ENCODE data around the gene JARID2.

The JARID2 gene

GRCh38 chr6:15521582-15521981 lies 275.7 kb downstream of the JARID2 start:
- Histone ChIP-seq H3K27ac (ENCODE audit: low read depth, low read length) (no peak overlapping the region), H3K36me3 (ENCODE audit: control insufficient read depth, insufficient read depth, low read length) (peaks cover 81% of the 10 kb centered on the region), H3K27me3 (ENCODE audit: control insufficient read depth, insufficient read depth, low read length) (no peaks in the 10 kb centered on the region), H3K4me3 (ENCODE audit: low read depth, low read length) (no peak overlapping the region), H3K4me1 (ENCODE audit: control insufficient read depth, insufficient read depth, low read length) (no peaks in the 10 kb centered on the region), H3K9ac (ENCODE audit: low read length) (no peak overlapping the region), H3K9me3 (ENCODE audit: control insufficient read depth, insufficient read depth, low read depth, low read length) (peaks cover 16% of the 10 kb centered on the region; the same call in 1 of the 2 replicates)

- no peak overlapping the region for H3K27ac ChIP-seq (ENCODE audit: low read depth, low read length)
- H3K4me3 ChIP-seq (ENCODE audit: low read depth, low read length), result no peak overlapping the region
- H3K27me3 ChIP-seq (ENCODE audit: control insufficient read depth, insufficient read depth, low read length), result no peaks in the 10 kb centered on the region
- H3K36me3 ChIP-seq (ENCODE audit: control insufficient read depth, insufficient read depth, low read length), result peaks cover 77% of the 10 kb centered on the region
- no peak overlapping the region for H3K9ac ChIP-seq (ENCODE audit: low read length)
- H3K9me3 ChIP-seq (ENCODE audit: control insufficient read depth, insufficient read depth, low read depth, low read length), result peaks cover 16% of the 10 kb centered on the region; the same call in 1 of the 2 replicates
- no peaks in the 10 kb centered on the region for H3K4me1 ChIP-seq (ENCODE audit: control insufficient read depth, insufficient read depth, low read length)
Measured at GRCh38 chr6:15522026-15522425, 276.2 kb downstream of the JARID2 start.

DNA sequence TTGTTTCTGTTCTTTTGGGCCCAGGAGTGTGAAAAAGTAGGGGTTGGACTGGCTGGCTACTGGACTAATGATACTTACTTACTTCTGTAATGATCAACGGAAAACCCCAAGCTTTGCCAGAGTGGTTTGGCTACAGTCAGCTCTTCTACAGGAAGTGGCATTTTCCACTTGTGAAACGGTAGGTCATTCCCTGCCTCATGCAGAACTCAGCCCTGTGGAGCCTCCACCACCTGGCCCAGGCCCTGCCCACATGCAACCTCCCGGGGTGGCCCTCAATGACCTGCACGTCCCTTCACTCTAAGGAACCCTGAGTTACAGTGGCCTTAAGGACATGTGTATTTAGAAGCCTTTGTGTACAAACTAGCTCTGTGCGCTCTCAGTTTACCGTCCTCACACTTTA lies 276.6 kb downstream of the JARID2 start:
- H3K9ac ChIP-seq (ENCODE audit: low read length), result no peak overlapping the region
- no peaks in the 10 kb centered on the region for H3K4me1 ChIP-seq (ENCODE audit: control insufficient read depth, insufficient read depth, low read length)
- H3K9me3 ChIP-seq (ENCODE audit: control insufficient read depth, insufficient read depth, low read depth, low read length), result peaks cover 16% of the 10 kb centered on the region; the same call in 1 of the 2 replicates
- H3K36me3 ChIP-seq (ENCODE audit: control insufficient read depth, insufficient read depth, low read length), result peaks cover 73% of the 10 kb centered on the region
- H3K27me3 ChIP-seq (ENCODE audit: control insufficient read depth, insufficient read depth, low read length), result no peaks in the 10 kb centered on the region
- no peak overlapping the region for H3K4me3 ChIP-seq (ENCODE audit: low read depth, low read length)
- no peak overlapping the region for H3K27ac ChIP-seq (ENCODE audit: low read depth, low read length)

DNA sequence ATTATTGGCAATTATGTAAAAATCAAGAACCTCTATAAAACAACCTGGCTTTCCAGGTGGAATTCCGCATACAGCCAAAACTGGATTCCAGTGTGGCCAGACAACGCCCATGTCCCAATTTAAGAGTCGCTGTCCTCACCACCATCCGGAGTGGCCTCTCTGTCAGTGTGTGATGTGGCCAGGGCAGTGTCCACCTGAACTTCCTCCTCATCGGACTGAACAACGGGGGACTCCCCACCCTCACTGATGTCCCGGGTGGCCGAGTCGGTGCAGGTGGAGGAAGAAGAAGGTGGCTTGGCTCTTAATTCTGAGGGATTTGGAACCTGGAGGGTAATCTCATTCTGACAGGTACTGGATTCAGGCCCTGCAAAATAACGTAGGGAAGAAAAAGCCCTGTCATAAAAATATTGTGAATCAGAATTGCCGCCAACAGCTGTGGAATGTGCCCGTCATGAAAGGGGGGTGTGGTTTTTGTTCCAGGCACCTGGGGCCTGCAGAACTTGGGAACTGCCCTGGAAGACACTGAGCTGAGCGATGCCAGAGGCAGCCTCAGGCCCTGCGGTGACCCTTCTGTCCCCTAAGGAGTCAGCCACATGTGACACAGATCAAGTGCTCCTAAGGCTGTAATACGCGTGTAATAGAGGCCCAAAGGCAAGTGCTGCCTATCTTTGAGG lies 277.1 kb downstream of the JARID2 start:
- Histone ChIP-seq H3K4me1 (ENCODE audit: control insufficient read depth, insufficient read depth, low read length) (no peaks in the 10 kb centered on the region), H3K4me3 (ENCODE audit: low read depth, low read length) (no peak overlapping the region), H3K9ac (ENCODE audit: low read length) (no peak overlapping the region), H3K36me3 (ENCODE audit: control insufficient read depth, insufficient read depth, low read length) (peaks cover 67% of the 10 kb centered on the region), H3K9me3 (ENCODE audit: control insufficient read depth, insufficient read depth, low read depth, low read length) (peaks cover 21% of the 10 kb centered on the region; the same call in 1 of the 2 replicates), H3K27ac (ENCODE audit: low read depth, low read length) (no peak overlapping the region), H3K27me3 (ENCODE audit: control insufficient read depth, insufficient read depth, low read length) (no peaks in the 10 kb centered on the region)

- Histone ChIP-seq H3K27ac (ENCODE audit: low read depth, low read length) (no peak overlapping the region), H3K9me3 (ENCODE audit: control insufficient read depth, insufficient read depth, low read depth, low read length) (peaks cover 24% of the 10 kb centered on the region; the same call in 1 of the 2 replicates), H3K4me3 (ENCODE audit: low read depth, low read length) (no peak overlapping the region), H3K36me3 (ENCODE audit: control insufficient read depth, insufficient read depth, low read length) (peaks cover 58% of the 10 kb centered on the region), H3K9ac (ENCODE audit: low read length) (no peak overlapping the region), H3K27me3 (ENCODE audit: control insufficient read depth, insufficient read depth, low read length) (no peaks in the 10 kb centered on the region), H3K4me1 (ENCODE audit: control insufficient read depth, insufficient read depth, low read length) (no peaks in the 10 kb centered on the region)
Measured at GRCh38 chr6:15523679-15524630, 278.1 kb downstream of the JARID2 start.

DNA sequence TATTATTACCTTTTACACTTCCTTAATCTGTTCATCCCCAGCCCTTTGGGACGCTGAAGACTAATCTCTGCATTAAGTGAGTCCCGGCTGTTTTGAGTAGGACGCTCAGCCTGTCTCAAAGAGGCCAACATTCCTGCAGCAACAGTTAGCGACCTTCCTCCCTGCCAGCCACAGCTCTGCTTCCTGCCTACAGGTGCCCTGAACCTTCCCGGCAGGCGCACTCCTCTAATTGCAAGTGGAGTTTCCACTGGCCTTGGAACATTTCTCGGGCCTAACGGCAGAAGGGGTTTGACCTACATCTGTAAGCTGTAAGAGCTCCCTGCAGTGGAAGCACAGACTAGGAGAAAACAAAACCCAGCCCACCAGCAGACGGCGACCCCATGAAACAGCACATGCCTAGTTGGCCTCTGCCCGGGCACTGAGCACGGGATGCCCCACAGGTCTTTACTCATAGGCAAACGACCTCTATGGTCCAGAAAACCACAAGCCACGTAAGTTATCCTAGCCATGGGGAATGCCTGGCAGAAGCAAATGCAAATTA lies 279.1 kb downstream of the JARID2 start:
- H3K27me3 ChIP-seq (ENCODE audit: control insufficient read depth, insufficient read depth, low read length), result no peaks in the 10 kb centered on the region
- peaks cover 48% of the 10 kb centered on the region for H3K36me3 ChIP-seq (ENCODE audit: control insufficient read depth, insufficient read depth, low read length)
- no peak overlapping the region for H3K9ac ChIP-seq (ENCODE audit: low read length)
- H3K4me1 ChIP-seq (ENCODE audit: control insufficient read depth, insufficient read depth, low read length), result no peaks in the 10 kb centered on the region
- H3K27ac ChIP-seq (ENCODE audit: low read depth, low read length), result no peak overlapping the region
- no peak overlapping the region for H3K4me3 ChIP-seq (ENCODE audit: low read depth, low read length)
- peaks cover 24% of the 10 kb centered on the region; the same call in 1 of the 2 replicates for H3K9me3 ChIP-seq (ENCODE audit: control insufficient read depth, insufficient read depth, low read depth, low read length)

DNA sequence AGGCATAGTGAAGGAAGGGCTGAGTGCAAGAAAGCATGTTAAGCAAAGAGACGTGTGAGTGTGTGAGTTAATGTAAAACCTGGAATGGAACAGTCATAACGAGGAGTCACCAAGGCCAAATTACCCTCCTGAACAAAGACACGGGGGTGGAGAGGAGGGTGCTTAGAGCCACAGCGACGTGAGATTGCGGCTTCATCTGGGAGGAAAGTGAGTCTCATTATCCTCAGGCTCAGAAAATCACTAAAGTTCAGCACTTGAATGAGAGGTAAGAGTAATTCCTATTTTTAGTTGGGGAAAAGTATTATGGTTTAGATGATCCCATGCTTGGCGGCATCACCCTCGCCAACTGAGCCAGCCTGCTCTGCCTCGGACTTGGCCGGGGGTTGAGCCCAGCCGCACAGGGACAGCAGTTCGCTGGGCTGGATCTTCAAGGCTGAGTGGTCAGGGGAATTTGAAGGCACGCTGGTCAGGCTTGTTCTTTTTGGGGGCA lies 280.4 kb downstream of the JARID2 start:
- no peaks in the 10 kb centered on the region for H3K27me3 ChIP-seq (ENCODE audit: control insufficient read depth, insufficient read depth, low read length)
- H3K4me1 ChIP-seq (ENCODE audit: control insufficient read depth, insufficient read depth, low read length), result no peaks in the 10 kb centered on the region
- no peak overlapping the region for H3K27ac ChIP-seq (ENCODE audit: low read depth, low read length)
- no peak overlapping the region for H3K4me3 ChIP-seq (ENCODE audit: low read depth, low read length)
- H3K9ac ChIP-seq (ENCODE audit: low read length), result no peak overlapping the region
- peaks cover 35% of the 10 kb centered on the region for H3K36me3 ChIP-seq (ENCODE audit: control insufficient read depth, insufficient read depth, low read length)
- peaks cover 24% of the 10 kb centered on the region; the same call in 1 of the 2 replicates for H3K9me3 ChIP-seq (ENCODE audit: control insufficient read depth, insufficient read depth, low read depth, low read length)

DNA sequence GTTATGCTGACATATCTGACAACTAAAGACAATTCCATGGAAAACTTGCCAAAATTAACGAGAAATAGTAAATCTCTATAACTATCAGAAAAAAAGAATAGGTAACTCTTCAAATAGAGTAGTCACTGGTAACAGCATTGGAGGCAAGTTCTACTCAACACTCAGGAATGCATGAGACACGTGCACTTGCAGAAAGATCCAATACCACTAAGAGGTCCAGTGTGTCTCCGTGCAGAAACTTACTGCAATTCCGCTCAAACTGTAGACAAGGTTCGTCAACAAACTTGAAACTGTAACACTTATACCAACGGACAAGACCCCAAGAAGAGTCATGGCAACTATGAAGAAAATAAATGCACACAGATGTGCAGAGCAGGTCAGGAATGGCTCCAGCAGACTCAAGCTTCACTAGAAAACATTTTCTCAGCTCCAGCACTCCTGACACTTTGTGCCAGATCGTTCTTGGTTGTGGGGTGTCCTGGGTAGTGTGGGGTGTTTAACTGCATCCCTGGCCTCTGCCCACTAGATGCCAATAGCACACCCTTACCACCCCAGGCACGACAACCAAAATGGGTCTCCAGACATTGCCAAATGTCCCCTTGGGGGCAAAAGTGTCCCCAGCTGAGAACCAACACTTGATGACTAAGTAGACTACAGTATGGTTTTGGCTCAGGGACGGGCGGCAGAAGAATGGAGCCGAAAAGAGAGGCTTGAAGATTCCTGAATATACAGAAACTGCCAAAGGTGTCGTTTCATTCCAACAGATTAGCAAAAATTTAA lies 282.2 kb downstream of the JARID2 start:
- peaks cover 17% of the 10 kb centered on the region for H3K36me3 ChIP-seq (ENCODE audit: control insufficient read depth, insufficient read depth, low read length)
- H3K9me3 ChIP-seq (ENCODE audit: control insufficient read depth, insufficient read depth, low read depth, low read length), result peaks cover 24% of the 10 kb centered on the region; the same call in 1 of the 2 replicates
- H3K4me3 ChIP-seq (ENCODE audit: low read depth, low read length), result no peak overlapping the region
- H3K9ac ChIP-seq (ENCODE audit: low read length), result no peak overlapping the region
- H3K27me3 ChIP-seq (ENCODE audit: control insufficient read depth, insufficient read depth, low read length), result no peaks in the 10 kb centered on the region
- no peaks in the 10 kb centered on the region for H3K4me1 ChIP-seq (ENCODE audit: control insufficient read depth, insufficient read depth, low read length)
- H3K27ac ChIP-seq (ENCODE audit: low read depth, low read length), result no peak overlapping the region

DNA sequence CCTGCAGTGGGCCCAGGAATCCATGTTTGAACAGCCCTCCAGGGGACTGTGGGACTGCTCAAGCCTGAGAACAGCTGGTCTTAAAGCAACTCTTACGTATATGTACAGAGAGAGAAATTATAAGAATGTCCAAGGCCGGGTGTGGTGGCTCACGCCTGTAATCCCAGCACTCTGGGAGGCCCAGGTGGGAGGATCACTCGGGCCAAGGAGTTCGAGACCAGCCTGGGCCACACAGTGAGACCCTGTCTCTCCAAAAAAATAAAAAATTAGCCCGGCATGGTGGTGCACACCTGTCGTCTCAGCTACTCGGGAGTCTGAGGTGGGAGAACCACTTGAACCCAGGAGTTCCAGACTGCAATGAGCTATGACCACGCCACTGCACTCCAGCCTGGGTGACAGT lies 283.0 kb downstream of the JARID2 start:
- no peaks in the 10 kb centered on the region for H3K4me1 ChIP-seq (ENCODE audit: control insufficient read depth, insufficient read depth, low read length)
- no peak overlapping the region for H3K27ac ChIP-seq (ENCODE audit: low read depth, low read length)
- H3K9me3 ChIP-seq (ENCODE audit: control insufficient read depth, insufficient read depth, low read depth, low read length), result peaks cover 24% of the 10 kb centered on the region; the same call in 1 of the 2 replicates
- H3K9ac ChIP-seq (ENCODE audit: low read length), result no peak overlapping the region
- H3K4me3 ChIP-seq (ENCODE audit: low read depth, low read length), result no peak overlapping the region
- no peaks in the 10 kb centered on the region for H3K27me3 ChIP-seq (ENCODE audit: control insufficient read depth, insufficient read depth, low read length)
- H3K36me3 ChIP-seq (ENCODE audit: control insufficient read depth, insufficient read depth, low read length), result peaks cover 9% of the 10 kb centered on the region

GRCh38 chr6:15530411-15530810 lies 284.5 kb downstream of the JARID2 start:
- Histone ChIP-seq H3K36me3 (ENCODE audit: control insufficient read depth, insufficient read depth, low read length) (no peaks in the 10 kb centered on the region), H3K9me3 (ENCODE audit: control insufficient read depth, insufficient read depth, low read depth, low read length) (peaks cover 14% of the 10 kb centered on the region; the same call in 1 of the 2 replicates), H3K9ac (ENCODE audit: low read length) (no peak overlapping the region), H3K4me3 (ENCODE audit: low read depth, low read length) (no peak overlapping the region), H3K27me3 (ENCODE audit: control insufficient read depth, insufficient read depth, low read length) (no peaks in the 10 kb centered on the region), H3K4me1 (ENCODE audit: control insufficient read depth, insufficient read depth, low read length) (no peaks in the 10 kb centered on the region), H3K27ac (ENCODE audit: low read depth, low read length) (no peak overlapping the region)

Data from HUES6 (cell line).